ENCODE data around the gene LPP. TPM values are rescaled to one million over a fixed set of nuclear protein-coding genes. Genes with fewer than 3 reads are reported as not detected.
A peak's percentile ranks its signal among the peaks of the same experiment; 100 is the strongest.

The LPP gene
- total RNA-seq, 1 experiment from 2014 or later = 17.4 TPM

GRCh38 chr3:188819939-188820338 is 666.0 kb downstream of the LPP start:
- no peak for DNase-seq (ENCODE audit: low read depth)

- DNase-seq (ENCODE audit: low read depth) = no peak
These were observed 668.0 kb downstream of the LPP start for GRCh38 chr3:188822004-188822403.

- DNase-seq (ENCODE audit: low read depth) = no peak
These were observed 668.5 kb downstream of the LPP start for GRCh38 chr3:188822411-188822810.

- DNase-seq (ENCODE audit: low read depth) = no peak
These were observed 670.6 kb downstream of the LPP start for GRCh38 chr3:188824566-188824965.

- DNase-seq (ENCODE audit: low read depth) = no peak
These were observed 671.9 kb downstream of the LPP start for GRCh38 chr3:188825901-188826300.

- no peak for DNase-seq (ENCODE audit: low read depth)
These were observed 672.6 kb downstream of the LPP start for GRCh38 chr3:188826574-188826973.

GRCh38 chr3:188827103-188827502 is 673.1 kb downstream of the LPP start:
- DNase-seq (ENCODE audit: low read depth) = no peak

GRCh38 chr3:188827576-188827975 is 673.6 kb downstream of the LPP start:
- no peak for DNase-seq (ENCODE audit: low read depth)

- no peak for DNase-seq (ENCODE audit: low read depth)
These were observed 675.2 kb downstream of the LPP start for GRCh38 chr3:188829130-188829529.

- no peak for DNase-seq (ENCODE audit: low read depth)
These were observed 675.6 kb downstream of the LPP start for GRCh38 chr3:188829576-188829975.

GRCh38 chr3:188830893-188831292 is 676.9 kb downstream of the LPP start:
- DNase-seq (ENCODE audit: low read depth) = peak; percentile 27

- DNase-seq (ENCODE audit: low read depth) = peak; percentile 23
These were observed 678.2 kb downstream of the LPP start for GRCh38 chr3:188832146-188832545.

GRCh38 chr3:188832961-188833721 is 679.2 kb downstream of the LPP start:
- no peak for DNase-seq (ENCODE audit: low read depth)

- DNase-seq (ENCODE audit: low read depth) = peak; percentile 19
These were observed 680.4 kb downstream of the LPP start for GRCh38 chr3:188834349-188834748.

GRCh38 chr3:188839187-188839695 is 685.3 kb downstream of the LPP start:
- no peak for DNase-seq (ENCODE audit: low read depth)

GRCh38 chr3:188840290-188840689 is 686.3 kb downstream of the LPP start:
- no peak for DNase-seq (ENCODE audit: low read depth)

GRCh38 chr3:188841906-188842305 is 687.9 kb downstream of the LPP start:
- DNase-seq (ENCODE audit: low read depth) = no peak

GRCh38 chr3:188842639-188843038 is 688.7 kb downstream of the LPP start:
- DNase-seq (ENCODE audit: low read depth) = no peak

GRCh38 chr3:188844096-188844495 is 690.1 kb downstream of the LPP start:
- no peak for DNase-seq (ENCODE audit: low read depth)

- DNase-seq (ENCODE audit: low read depth) = no peak
These were observed 691.6 kb downstream of the LPP start for GRCh38 chr3:188845514-188845913.

GRCh38 chr3:188848947-188849346 is 695.0 kb downstream of the LPP start:
- DNase-seq (ENCODE audit: low read depth) = no peak

- DNase-seq (ENCODE audit: low read depth) = no peak
These were observed 700.2 kb downstream of the LPP start for GRCh38 chr3:188853856-188854771.
